Measurements from ENCODE around the gene SLC41A2. TPM values are rescaled to one million over a fixed set of nuclear protein-coding genes. Genes with fewer than 3 reads are reported as not detected.

Gene SLC41A2
- total and polyA plus RNA-seq, 4 donors, result 7.7 to 235 (median 25.2) TPM

- no peak overlapping the region for H3K9ac ChIP-seq (ENCODE audit: low read depth in 1 of 2, low read length in 2 of 2)
- TF ChIP-seq FOXA1 (IDR thresholded peaks at IDR 0.05) (no peak), RXRA (IDR thresholded peaks at IDR 0.05) (no peak), GABPA (IDR thresholded peaks at IDR 0.05 in 1 of 2, conservative IDR thresholded peaks at IDR 0.05 in 1 of 2) (no peak), ZBTB33 (IDR thresholded peaks at IDR 0.05) (no peak), CTCF (IDR thresholded peaks at IDR 0.05; ENCODE audit: low read depth, low read length, missing input control) (no peak), NR2F2 (IDR thresholded peaks at IDR 0.05) (no peak), EGR1 (IDR thresholded peaks at IDR 0.05; ENCODE audit: low read depth in 2 of 2) (no peak), YY1 (IDR thresholded peaks at IDR 0.05) (no peak), TAF1 (conservative IDR thresholded peaks at IDR 0.05) (no peak), FOXA2 (IDR thresholded peaks at IDR 0.05) (no peak), ATF3 (IDR thresholded peaks at IDR 0.05) (no peak), MAX (IDR thresholded peaks at IDR 0.05) (no peak), JUND (IDR thresholded peaks at IDR 0.05) (no peak), HNF4A (conservative IDR thresholded peaks at IDR 0.05) (no peak)
- no peaks in the 10 kb centered on the region for H3K9me3 ChIP-seq (ENCODE audit: control insufficient read depth in 4 of 4, low read length in 3 of 4)
- WGBS, result 89% methylated on average over 5 of the region's 5 CpGs
- peaks cover 0 to 2% (median 0%) of the 10 kb centered on the region in 4 donors for H3K4me1 ChIP-seq (ENCODE audit: control insufficient read depth in 4 of 4, insufficient read depth in 4 of 4, low read length in 3 of 4)
- H3K36me3 ChIP-seq (ENCODE audit: control insufficient read depth in 4 of 4, insufficient read depth in 3 of 4, low read depth in 1 of 4, low read length in 3 of 4), result no peaks in the 10 kb centered on the region
- no peak overlapping the region for H3K4me3 ChIP-seq (ENCODE audit: low read depth in 1 of 3, low read length in 3 of 3)
- H3K27ac ChIP-seq (ENCODE audit: low read depth in 1 of 2, low read length in 2 of 2), result no peak overlapping the region
- H3K27me3 ChIP-seq (ENCODE audit: control insufficient read depth in 4 of 4, insufficient read depth in 4 of 4, low read length in 3 of 4), result no peaks in the 10 kb centered on the region
- DNase-seq (ENCODE audit: low spot score), result no peak
These were observed 13.2 kb upstream of the SLC41A2 start for GRCh38 chr12:104971306-104971705.

- Histone ChIP-seq H3K4me3 (ENCODE audit: low read depth in 1 of 3, low read length in 3 of 3) (no peak overlapping the region), H3K9ac (ENCODE audit: low read depth in 1 of 2, low read length in 2 of 2) (no peak overlapping the region), H3K27ac (ENCODE audit: low read depth in 1 of 2, low read length in 2 of 2) (no peak overlapping the region), H3K27me3 (ENCODE audit: control insufficient read depth in 4 of 4, insufficient read depth in 4 of 4, low read length in 3 of 4) (no peaks in the 10 kb centered on the region), H3K4me1 (ENCODE audit: control insufficient read depth in 4 of 4, insufficient read depth in 4 of 4, low read length in 3 of 4) (peaks cover 0 to 2% (median 0%) of the 10 kb centered on the region in 4 donors), H3K9me3 (ENCODE audit: control insufficient read depth in 4 of 4, low read length in 3 of 4) (no peaks in the 10 kb centered on the region), H3K36me3 (ENCODE audit: control insufficient read depth in 4 of 4, insufficient read depth in 3 of 4, low read depth in 1 of 4, low read length in 3 of 4) (no peaks in the 10 kb centered on the region)
- no peak for DNase-seq (ENCODE audit: low spot score)
- TF ChIP-seq FOXA1 (IDR thresholded peaks at IDR 0.05) (no peak), REST (IDR thresholded peaks at IDR 0.05) (no peak), RXRA (IDR thresholded peaks at IDR 0.05) (no peak), EGR1 (IDR thresholded peaks at IDR 0.05; ENCODE audit: low read depth in 2 of 2) (no peak), MAX (IDR thresholded peaks at IDR 0.05) (no peak), HNF4G (IDR thresholded peaks at IDR 0.05) (no peak), SP1 (IDR thresholded peaks at IDR 0.05) (no peak), FOXA2 (IDR thresholded peaks at IDR 0.05) (no peak), GABPA (IDR thresholded peaks at IDR 0.05 in 1 of 2, conservative IDR thresholded peaks at IDR 0.05 in 1 of 2) (no peak), CTCF (IDR thresholded peaks at IDR 0.05; ENCODE audit: low read depth, low read length, missing input control) (no peak)
- 82% methylated on average over 3 of the region's 3 CpGs for WGBS
These were observed 11.3 kb upstream of the SLC41A2 start for GRCh38 chr12:104969343-104969742.
